ENCODE results near the gene CACNG4. TPM values are rescaled to one million over a fixed set of nuclear protein-coding genes. Genes with fewer than 3 reads are reported as not detected.

Gene CACNG4
- total RNA-seq, 4 donors from 2014 or later = 0.27 to 1.9 TPM; not detected in 2

DNA sequence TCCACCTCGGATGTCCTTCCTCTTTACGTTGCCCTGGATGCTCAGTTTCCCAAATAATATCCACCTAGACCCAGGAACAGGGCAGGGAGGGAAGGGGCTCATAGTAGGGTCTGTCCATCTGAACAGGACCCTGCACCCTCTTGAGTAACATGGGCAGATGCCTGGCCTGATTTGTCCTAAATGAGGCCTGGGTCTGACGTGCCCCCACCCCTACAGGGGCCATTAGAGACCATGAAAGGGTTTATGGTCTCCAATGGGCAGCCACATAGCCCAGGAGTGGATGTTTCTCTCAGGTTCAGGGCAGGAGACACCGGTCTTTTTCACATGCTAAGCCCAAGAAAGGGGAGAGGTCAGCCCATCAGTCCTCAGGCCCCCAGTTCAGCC is 86.6 kb downstream of the CACNG4 start:
- WGBS, 2 donors (ENCODE audit: low coverage in 1 of 2) = 68% methylated on average over 4 of the region's 4 CpGs; no CpG with 5 or more reads in 1 of the 2 donors
- Histone ChIP-seq H3K9me3 (peaks cover 15% of the 10 kb centered on the region in 2 donors), H3K4me3 (no peak overlapping the region), H3K27ac (no peak overlapping the region), H3K27me3 (no peaks in the 10 kb centered on the region), H3K4me1 (peaks cover 0 to 24% (median 7%) of the 10 kb centered on the region in 4 donors), H3K36me3 (no peaks in the 10 kb centered on the region)
- in situ Hi-C loops (cut with MboI; ENCODE audit: low pct_ligation_motif_present in 1 of 4, low pct_unique_long_range_greater_than_20kb in 1 of 4, low sequenced_read_pairs in 3 of 4) (no loop called here), intact Hi-C loops (cut with DNase I; ENCODE audit: low total_unique reads) (no loop called here)
- no peak for TF ChIP-seq POLR2A (IDR thresholded peaks at IDR 0.05)
- TF ChIP-seq, protein P1, sequence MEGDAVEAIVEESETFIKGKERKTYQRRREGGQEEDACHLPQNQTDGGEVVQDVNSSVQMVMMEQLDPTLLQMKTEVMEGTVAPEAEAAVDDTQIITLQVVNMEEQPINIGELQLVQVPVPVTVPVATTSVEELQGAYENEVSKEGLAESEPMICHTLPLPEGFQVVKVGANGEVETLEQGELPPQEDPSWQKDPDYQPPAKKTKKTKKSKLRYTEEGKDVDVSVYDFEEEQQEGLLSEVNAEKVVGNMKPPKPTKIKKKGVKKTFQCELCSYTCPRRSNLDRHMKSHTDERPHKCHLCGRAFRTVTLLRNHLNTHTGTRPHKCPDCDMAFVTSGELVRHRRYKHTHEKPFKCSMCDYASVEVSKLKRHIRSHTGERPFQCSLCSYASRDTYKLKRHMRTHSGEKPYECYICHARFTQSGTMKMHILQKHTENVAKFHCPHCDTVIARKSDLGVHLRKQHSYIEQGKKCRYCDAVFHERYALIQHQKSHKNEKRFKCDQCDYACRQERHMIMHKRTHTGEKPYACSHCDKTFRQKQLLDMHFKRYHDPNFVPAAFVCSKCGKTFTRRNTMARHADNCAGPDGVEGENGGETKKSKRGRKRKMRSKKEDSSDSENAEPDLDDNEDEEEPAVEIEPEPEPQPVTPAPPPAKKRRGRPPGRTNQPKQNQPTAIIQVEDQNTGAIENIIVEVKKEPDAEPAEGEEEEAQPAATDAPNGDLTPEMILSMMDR (IDR thresholded peaks at IDR 0.05) = no peak
- TF ChIP-seq POLR2AphosphoS5 (IDR thresholded peaks at IDR 0.05) = no peak
- TF ChIP-seq EP300 (IDR thresholded peaks at IDR 0.05; ENCODE audit: low read depth) = no peak
- no peak for DNase-seq

DNA sequence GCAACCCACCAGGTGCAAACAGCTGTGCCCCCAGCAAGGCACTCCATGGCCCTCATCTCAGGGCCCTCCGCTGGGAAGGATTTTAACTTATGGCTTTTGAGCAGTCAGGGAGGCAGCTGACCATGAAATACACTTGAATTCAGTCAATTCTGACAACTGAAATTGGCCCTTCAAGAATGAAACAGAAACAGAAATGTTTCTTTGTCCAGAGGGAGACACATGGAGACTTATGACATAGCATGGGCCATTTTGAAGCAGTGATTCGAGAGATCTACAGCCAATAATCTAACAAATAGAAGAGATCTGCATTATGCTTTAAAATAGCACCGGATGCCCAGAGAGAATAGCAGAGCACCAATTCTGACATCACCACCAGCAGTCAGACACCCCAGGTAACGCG is 87.3 kb downstream of the CACNG4 start:
- no peak for DNase-seq
- H3K9me3 ChIP-seq = peaks cover 15% of the 10 kb centered on the region in 2 donors
- in situ Hi-C loops (cut with MboI; ENCODE audit: low pct_ligation_motif_present in 1 of 4, low pct_unique_long_range_greater_than_20kb in 1 of 4, low sequenced_read_pairs in 3 of 4) (no loop called here), intact Hi-C loops (cut with DNase I; ENCODE audit: low total_unique reads) (no loop called here)
- no peak for TF ChIP-seq POLR2AphosphoS5 (IDR thresholded peaks at IDR 0.05)
- TF ChIP-seq, protein P1 (IDR thresholded peaks at IDR 0.05) = no peak
- TF ChIP-seq EP300 (IDR thresholded peaks at IDR 0.05; ENCODE audit: low read depth) = no peak
- 86 to 93% methylated on average over 3 to 5 of the region's 5 CpGs for WGBS, 2 donors (ENCODE audit: low coverage in 1 of 2)
- H3K36me3 ChIP-seq = no peaks in the 10 kb centered on the region
- H3K4me3 ChIP-seq = no peak overlapping the region
- no peaks in the 10 kb centered on the region for H3K27me3 ChIP-seq
- peaks cover 0 to 22% (median 5%) of the 10 kb centered on the region in 4 donors for H3K4me1 ChIP-seq
- H3K27ac ChIP-seq = no peak overlapping the region

DNA sequence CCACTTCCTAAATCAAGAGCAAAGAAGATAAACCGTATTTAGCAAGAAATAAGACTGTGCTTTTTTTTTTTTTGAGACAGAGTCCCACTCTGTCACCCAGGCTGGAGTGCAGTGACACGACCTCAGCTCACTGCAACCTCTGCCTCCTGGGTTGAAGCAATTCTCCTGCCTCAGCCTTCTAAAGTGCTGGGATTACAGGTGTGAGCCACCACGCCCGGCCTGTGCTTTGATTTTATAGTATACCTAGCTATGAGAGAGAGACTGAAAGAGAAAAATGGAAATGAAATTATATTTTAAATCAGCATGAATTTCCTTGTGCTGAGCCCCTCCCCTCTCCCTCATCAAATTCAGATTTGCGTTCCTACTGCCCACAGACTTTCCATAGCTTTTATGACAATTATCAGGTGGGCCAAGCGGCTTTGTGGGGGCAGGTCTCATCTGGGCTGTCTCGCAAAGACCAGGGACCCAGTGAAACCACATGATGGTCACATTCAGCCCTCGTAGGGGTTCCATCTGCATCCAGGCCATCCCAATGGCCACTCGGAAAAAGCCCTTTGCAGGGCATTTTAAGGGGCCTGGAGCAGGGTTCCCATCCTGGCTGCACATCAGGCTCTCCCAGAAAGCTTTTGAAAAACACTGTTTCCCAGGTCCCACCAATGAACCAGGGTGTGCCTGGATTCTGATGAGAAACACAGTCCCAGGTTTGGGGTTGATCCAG is 88.4 kb downstream of the CACNG4 start:
- Histone ChIP-seq H3K36me3 (no peaks in the 10 kb centered on the region), H3K9me3 (peaks cover 15% of the 10 kb centered on the region in 2 donors), H3K4me3 (no peak overlapping the region), H3K27ac (no peak overlapping the region), H3K4me1 (peaks cover 0 to 25% (median 6%) of the 10 kb centered on the region in 4 donors), H3K27me3 (no peaks in the 10 kb centered on the region)
- in situ Hi-C loops (cut with MboI; ENCODE audit: low pct_ligation_motif_present in 1 of 4, low pct_unique_long_range_greater_than_20kb in 1 of 4, low sequenced_read_pairs in 3 of 4) (no loop called here), intact Hi-C loops (cut with DNase I; ENCODE audit: low total_unique reads) (no loop called here)
- WGBS, 2 donors (ENCODE audit: low coverage in 1 of 2) = 57 to 77% methylated on average over 4 to 9 of the region's 9 CpGs
- TF ChIP-seq EP300 (IDR thresholded peaks at IDR 0.05; ENCODE audit: low read depth) (no peak), POLR2A (IDR thresholded peaks at IDR 0.05) (no peak), POLR2AphosphoS5 (IDR thresholded peaks at IDR 0.05) (no peak)
- TF ChIP-seq, protein P1 (IDR thresholded peaks at IDR 0.05) = no peak
- peak; percentile 28 for DNase-seq

DNA sequence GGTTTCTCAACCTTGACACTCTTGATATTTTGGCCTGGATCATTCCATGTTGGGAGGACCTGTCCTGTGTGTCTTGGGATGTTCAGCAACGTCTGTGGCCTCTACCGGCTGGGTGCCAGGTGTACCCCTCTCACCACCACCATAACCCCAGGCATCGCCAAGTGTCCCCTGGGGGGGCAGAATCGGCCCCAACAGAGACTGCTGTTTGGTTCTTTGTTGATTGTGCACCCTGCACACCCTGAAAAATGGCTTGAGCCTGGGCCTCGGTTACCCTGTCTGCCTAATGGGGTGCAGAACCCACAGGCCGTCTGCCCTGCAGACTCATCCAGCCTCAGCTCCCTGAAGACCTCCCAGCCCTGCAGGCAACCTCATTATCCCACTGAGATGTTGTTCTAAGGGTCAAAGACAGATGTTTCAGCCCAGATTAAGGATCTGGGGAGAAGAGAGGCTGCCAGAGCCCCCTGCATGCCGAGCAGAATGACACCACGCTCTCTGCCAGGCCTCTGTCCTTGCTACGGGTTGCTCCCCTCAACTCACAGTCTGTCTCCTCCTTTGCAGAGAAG is 89.0 kb downstream of the CACNG4 start:
- in situ Hi-C loops (cut with MboI; ENCODE audit: low pct_ligation_motif_present in 1 of 4, low pct_unique_long_range_greater_than_20kb in 1 of 4, low sequenced_read_pairs in 3 of 4) = no loop called here
- no peaks in the 10 kb centered on the region for H3K27me3 ChIP-seq
- DNase-seq = no peak

More for the DNA sequence above, 89.0 kb downstream of the CACNG4 start:
- Histone ChIP-seq H3K36me3 (no peaks in the 10 kb centered on the region), H3K4me1 (peaks cover 0 to 25% (median 6%) of the 10 kb centered on the region in 4 donors), H3K4me3 (no peak overlapping the region), H3K9me3 (peaks cover 11 to 12% of the 10 kb centered on the region in 2 donors), H3K27ac (no peak overlapping the region)
- 87% methylated on average over 9 of the region's 9 CpGs; no CpG with 5 or more reads in 1 of the 2 donors for WGBS, 2 donors (ENCODE audit: low coverage in 1 of 2)
- intact Hi-C loops (cut with DNase I; ENCODE audit: low total_unique reads) = no loop called here
- no peak for TF ChIP-seq POLR2A (IDR thresholded peaks at IDR 0.05)
- TF ChIP-seq, protein P1 (IDR thresholded peaks at IDR 0.05) = no peak
- TF ChIP-seq POLR2AphosphoS5 (IDR thresholded peaks at IDR 0.05) = no peak
- TF ChIP-seq EP300 (IDR thresholded peaks at IDR 0.05; ENCODE audit: low read depth) = no peak
